Measurements from ENCODE around the gene CDC27.

DNA sequence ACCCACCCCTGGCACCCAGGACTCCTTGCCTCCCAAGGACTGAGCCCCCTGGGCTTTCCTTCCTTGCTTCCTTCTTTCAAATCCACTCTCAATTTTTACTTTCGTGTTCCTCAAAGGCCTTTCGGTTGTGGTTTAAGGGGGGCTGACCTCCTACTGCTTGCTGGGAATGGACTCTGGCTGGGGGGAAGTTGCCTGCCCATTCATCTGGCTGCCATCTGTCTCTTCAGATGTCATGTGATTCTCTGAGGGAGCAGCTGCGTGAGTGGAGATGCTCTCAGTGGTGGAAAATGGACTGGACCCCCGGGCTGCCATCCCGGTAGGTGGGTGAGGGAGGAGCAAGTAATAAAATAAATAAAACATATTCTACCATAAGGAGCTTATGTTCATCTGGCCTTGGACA is 116.2 kb downstream of the CDC27 start:
- TF ChIP-seq, protein P1, sequence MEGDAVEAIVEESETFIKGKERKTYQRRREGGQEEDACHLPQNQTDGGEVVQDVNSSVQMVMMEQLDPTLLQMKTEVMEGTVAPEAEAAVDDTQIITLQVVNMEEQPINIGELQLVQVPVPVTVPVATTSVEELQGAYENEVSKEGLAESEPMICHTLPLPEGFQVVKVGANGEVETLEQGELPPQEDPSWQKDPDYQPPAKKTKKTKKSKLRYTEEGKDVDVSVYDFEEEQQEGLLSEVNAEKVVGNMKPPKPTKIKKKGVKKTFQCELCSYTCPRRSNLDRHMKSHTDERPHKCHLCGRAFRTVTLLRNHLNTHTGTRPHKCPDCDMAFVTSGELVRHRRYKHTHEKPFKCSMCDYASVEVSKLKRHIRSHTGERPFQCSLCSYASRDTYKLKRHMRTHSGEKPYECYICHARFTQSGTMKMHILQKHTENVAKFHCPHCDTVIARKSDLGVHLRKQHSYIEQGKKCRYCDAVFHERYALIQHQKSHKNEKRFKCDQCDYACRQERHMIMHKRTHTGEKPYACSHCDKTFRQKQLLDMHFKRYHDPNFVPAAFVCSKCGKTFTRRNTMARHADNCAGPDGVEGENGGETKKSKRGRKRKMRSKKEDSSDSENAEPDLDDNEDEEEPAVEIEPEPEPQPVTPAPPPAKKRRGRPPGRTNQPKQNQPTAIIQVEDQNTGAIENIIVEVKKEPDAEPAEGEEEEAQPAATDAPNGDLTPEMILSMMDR (conservative IDR thresholded peaks at IDR 0.05; ENCODE audit: low read depth, low read length) = no peak
- TF ChIP-seq RCOR1 (IDR thresholded peaks at IDR 0.05; ENCODE audit: insufficient replicate concordance, low read length) (no peak), RAD21 (IDR thresholded peaks at IDR 0.05; ENCODE audit: low read length) (no peak), POLR2A (IDR thresholded peaks at IDR 0.05; ENCODE audit: low read depth, low read length) (no peak), CEBPB (IDR thresholded peaks at IDR 0.05; ENCODE audit: low read depth, low read length) (no peak), BHLHE40 (IDR thresholded peaks at IDR 0.05; ENCODE audit: low read depth, low read length) (no peak), RFX5 (IDR thresholded peaks at IDR 0.05; ENCODE audit: low read depth, low read length) (no peak), MAZ (IDR thresholded peaks at IDR 0.05; ENCODE audit: borderline replicate concordance, low read depth, low read length) (no peak), FOS (IDR thresholded peaks at IDR 0.05; ENCODE audit: low read depth, low read length) (no peak), MAFK (IDR thresholded peaks at IDR 0.05; ENCODE audit: low read depth, low read length) (no peak)
- TF ChIP-seq, protein P2, sequence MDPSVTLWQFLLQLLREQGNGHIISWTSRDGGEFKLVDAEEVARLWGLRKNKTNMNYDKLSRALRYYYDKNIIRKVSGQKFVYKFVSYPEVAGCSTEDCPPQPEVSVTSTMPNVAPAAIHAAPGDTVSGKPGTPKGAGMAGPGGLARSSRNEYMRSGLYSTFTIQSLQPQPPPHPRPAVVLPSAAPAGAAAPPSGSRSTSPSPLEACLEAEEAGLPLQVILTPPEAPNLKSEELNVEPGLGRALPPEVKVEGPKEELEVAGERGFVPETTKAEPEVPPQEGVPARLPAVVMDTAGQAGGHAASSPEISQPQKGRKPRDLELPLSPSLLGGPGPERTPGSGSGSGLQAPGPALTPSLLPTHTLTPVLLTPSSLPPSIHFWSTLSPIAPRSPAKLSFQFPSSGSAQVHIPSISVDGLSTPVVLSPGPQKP (IDR thresholded peaks at IDR 0.05; ENCODE audit: borderline replicate concordance, low read depth, low read length) = no peak
